Thoracic aorta (tissue), 2 donors: Measurements from ENCODE around the gene PRKRA. TPM values are rescaled to one million over a fixed set of nuclear protein-coding genes. Genes with fewer than 3 reads are reported as not detected.

Source experiments
- ATAC-seq: fragments of 150-250 bp; one replicate; pipeline ENCODE4 v1.8.0; 2017; ENCODE audit warnings: low read depth; ENCODE audit not compliant: insufficient number of reproducible peaks, low FRiP score
- DNase-seq: peaks from one replicate; pipeline ENCODE4 v3.0.0-alpha.2; 2020; ENCODE audit warnings: low spot score
- H3K27ac ChIP-seq, 2 donors: fragments of 200-600 bp; sonication (generic); 1 replicate in 1 of 2; 2 replicates in 1 of 2; pipeline ENCODE4 v1.5.1; 2016; ENCODE audit warnings: mild to moderate bottlenecking in 2 of 2, moderate library complexity in 2 of 2
- H3K27me3 ChIP-seq: fragments of 200-600 bp; sonication (generic); replicated peaks from 2 replicates; pipeline ENCODE4 v1.6.0; 2016; ENCODE audit warnings: mild to moderate bottlenecking; ENCODE audit not compliant: insufficient read depth
- H3K36me3 ChIP-seq: fragments of 200-600 bp; sonication (generic); one replicate; pipeline ENCODE4 v1.5.1; 2016
- H3K4me1 ChIP-seq, 2 donors: fragments of 200-600 bp; sonication (generic); 1 replicate in 1 of 2; 2 replicates in 1 of 2; pipeline versions ENCODE4 v1.5.1 to v1.6.0; 2016; ENCODE audit warnings: low read depth in 2 of 2, mild to moderate bottlenecking in 1 of 2; ENCODE audit not compliant: control insufficient read depth in 1 of 2
- H3K4me3 ChIP-seq: fragments of 200-600 bp; sonication (generic); 2 replicates; pipeline ENCODE4 v1.5.1; 2016; ENCODE audit warnings: mild to moderate bottlenecking
- H3K9me3 ChIP-seq: fragments of 200-600 bp; sonication (generic); 2 replicates; pipeline ENCODE4 v1.5.1; 2016
- total RNA-seq, 2 donors: library from RNA; depleted of rRNA; stranded (reverse); fragments of >200 nt; gene quantifications; one replicate each; pipeline versions ENCODE4 v1.1.0 to v1.2.3, GENCODE V29; 2016
- TF ChIP-seq, protein P1 (sequence below): fragments of 200-600 bp; sonication (generic); IDR thresholded peaks from one replicate; pipeline ENCODE4 v1.5.1; 2019; ENCODE audit warnings: antibody characterized with exemption

Gene PRKRA
- total RNA-seq, 2 donors from 2014 or later, result 61.3 to 71.5 TPM

- H3K4me1 ChIP-seq, result peaks cover 8 to 37% of the 10 kb centered on the region in 2 donors
- H3K9me3 ChIP-seq, result no peaks in the 10 kb centered on the region
- TF ChIP-seq, protein P1, sequence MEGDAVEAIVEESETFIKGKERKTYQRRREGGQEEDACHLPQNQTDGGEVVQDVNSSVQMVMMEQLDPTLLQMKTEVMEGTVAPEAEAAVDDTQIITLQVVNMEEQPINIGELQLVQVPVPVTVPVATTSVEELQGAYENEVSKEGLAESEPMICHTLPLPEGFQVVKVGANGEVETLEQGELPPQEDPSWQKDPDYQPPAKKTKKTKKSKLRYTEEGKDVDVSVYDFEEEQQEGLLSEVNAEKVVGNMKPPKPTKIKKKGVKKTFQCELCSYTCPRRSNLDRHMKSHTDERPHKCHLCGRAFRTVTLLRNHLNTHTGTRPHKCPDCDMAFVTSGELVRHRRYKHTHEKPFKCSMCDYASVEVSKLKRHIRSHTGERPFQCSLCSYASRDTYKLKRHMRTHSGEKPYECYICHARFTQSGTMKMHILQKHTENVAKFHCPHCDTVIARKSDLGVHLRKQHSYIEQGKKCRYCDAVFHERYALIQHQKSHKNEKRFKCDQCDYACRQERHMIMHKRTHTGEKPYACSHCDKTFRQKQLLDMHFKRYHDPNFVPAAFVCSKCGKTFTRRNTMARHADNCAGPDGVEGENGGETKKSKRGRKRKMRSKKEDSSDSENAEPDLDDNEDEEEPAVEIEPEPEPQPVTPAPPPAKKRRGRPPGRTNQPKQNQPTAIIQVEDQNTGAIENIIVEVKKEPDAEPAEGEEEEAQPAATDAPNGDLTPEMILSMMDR, result no peak
- peak overlapping the region; percentile 99 for H3K27ac ChIP-seq
- DNase-seq (no peak), ATAC-seq (no peak)
- peaks cover 22% of the 10 kb centered on the region for H3K36me3 ChIP-seq
- H3K4me3 ChIP-seq, result peak overlapping the region; percentile 93
- no peaks in the 10 kb centered on the region for H3K27me3 ChIP-seq
Observed at GRCh38 chr2:178448968-178449661, 1.9 kb downstream of the PRKRA start.

- TF ChIP-seq, protein P1, result no peak
- ATAC-seq, result no peak
Observed at GRCh38 chr2:178441426-178441825, 9.5 kb downstream of the PRKRA start.

DNA sequence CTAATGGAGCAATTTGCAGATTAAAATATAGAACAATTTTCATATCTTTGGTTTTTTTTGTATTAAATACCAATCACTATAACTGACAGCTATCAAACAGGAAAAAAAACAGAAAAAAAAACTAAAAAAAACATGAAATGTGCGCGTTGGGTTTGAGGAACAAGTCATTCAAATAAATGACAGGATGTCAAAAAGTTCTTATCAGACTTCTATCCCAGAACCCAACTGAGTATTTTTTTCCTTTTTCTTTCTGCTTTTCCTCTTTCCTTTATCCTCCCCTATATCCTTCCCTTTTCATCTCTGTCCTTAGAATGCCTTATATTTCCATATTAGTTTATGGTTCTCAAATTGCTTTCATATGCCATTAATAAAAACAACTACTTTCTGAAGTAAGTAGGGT, 14.3 kb downstream of the PRKRA start:
- Histone ChIP-seq H3K27me3 (no peaks in the 10 kb centered on the region), H3K36me3 (peaks cover 37% of the 10 kb centered on the region), H3K27ac (no peak overlapping the region), H3K4me3 (no peak overlapping the region), H3K4me1 (peaks cover 4 to 10% of the 10 kb centered on the region in 2 donors), H3K9me3 (no peaks in the 10 kb centered on the region)
- TF ChIP-seq, protein P1, result no peak
- DNase-seq (no peak), ATAC-seq (no peak)

More at GRCh38 chr2:178441426-178441825, 9.5 kb downstream of the PRKRA start:
- Histone ChIP-seq H3K36me3 (peaks cover 23% of the 10 kb centered on the region), H3K4me3 (no peak overlapping the region), H3K9me3 (no peaks in the 10 kb centered on the region), H3K27me3 (no peaks in the 10 kb centered on the region), H3K27ac (peak overlapping the region; percentile 1 to 60), H3K4me1 (peaks cover 4 to 14% of the 10 kb centered on the region in 2 donors)
- DNase-seq, result no peak

DNA sequence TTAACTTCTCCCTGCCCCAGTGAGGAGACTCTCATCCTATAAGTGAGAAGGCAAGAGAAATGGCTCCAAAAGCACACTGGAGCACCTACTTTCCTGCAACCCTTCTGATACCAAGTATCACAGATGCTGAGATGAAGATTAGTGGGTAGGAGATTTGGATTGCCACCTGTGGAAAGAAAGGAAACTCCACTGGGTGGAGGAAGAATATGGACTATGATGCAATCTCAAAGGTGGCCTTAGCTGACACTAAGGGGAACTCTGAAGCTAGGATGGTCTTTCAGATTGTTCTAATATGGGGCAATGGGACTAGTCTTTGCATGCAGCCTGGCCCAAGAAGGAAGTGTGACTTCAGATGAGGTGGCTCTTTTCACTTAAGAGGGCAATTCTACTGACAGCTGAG, 21.6 kb downstream of the PRKRA start:
- TF ChIP-seq, protein P1, result no peak
- peaks cover 32% of the 10 kb centered on the region for H3K36me3 ChIP-seq
- H3K9me3 ChIP-seq, result peaks cover 5% of the 10 kb centered on the region
- H3K27ac ChIP-seq, result no peak overlapping the region
- no peak overlapping the region for H3K4me3 ChIP-seq
- DNase-seq (no peak), ATAC-seq (no peak)
- no peaks in the 10 kb centered on the region for H3K4me1 ChIP-seq
- H3K27me3 ChIP-seq, result no peaks in the 10 kb centered on the region

- Histone ChIP-seq H3K27ac (no peak overlapping the region), H3K4me1 (no peaks in the 10 kb centered on the region), H3K27me3 (no peaks in the 10 kb centered on the region), H3K36me3 (peaks cover 22% of the 10 kb centered on the region), H3K4me3 (no peak overlapping the region), H3K9me3 (peaks cover 5% of the 10 kb centered on the region)
- ATAC-seq (no peak), DNase-seq (no peak)
- TF ChIP-seq, protein P1, result no peak
Observed at GRCh38 chr2:178428396-178428806, 22.6 kb downstream of the PRKRA start.
